Left renal cortex interstitium (tissue), 4 donors: ENCODE measurements around the gene PLEKHG4. TPM values are rescaled to one million over a fixed set of nuclear protein-coding genes. Genes with fewer than 3 reads are reported as not detected.
A peak's percentile ranks its signal among the peaks of the same experiment; 100 is the strongest.

Experiments
- DNase-seq, 4 donors: peaks; one replicate each; pipeline ENCODE4 v3.0.0-alpha.2; 2013; ENCODE audit warnings: low read depth in 4 of 4, low spot score in 2 of 4, missing footprints in 1 of 4
- polyA plus RNA-seq, 4 donors: library from polyadenylated mRNA; unstranded; fragments of 120-200 nt; gene quantifications; one replicate each; pipeline ENCODE4 v1.2.1, GENCODE V29; 2013; ENCODE audit not compliant: insufficient read length in 4 of 4

PLEKHG4 gene
- polyA plus RNA-seq, 4 donors = 10.4 to 22.6 (median 15.2) TPM

- no peak for DNase-seq
Measured at GRCh38 chr16:67284699-67285646, 5.6 kb downstream of the PLEKHG4 start.

- DNase-seq = no peak
Measured at GRCh38 chr16:67286441-67287235, 7.3 kb downstream of the PLEKHG4 start.

- DNase-seq = no peak
Measured at GRCh38 chr16:67287960-67288359, 8.6 kb downstream of the PLEKHG4 start.

DNA sequence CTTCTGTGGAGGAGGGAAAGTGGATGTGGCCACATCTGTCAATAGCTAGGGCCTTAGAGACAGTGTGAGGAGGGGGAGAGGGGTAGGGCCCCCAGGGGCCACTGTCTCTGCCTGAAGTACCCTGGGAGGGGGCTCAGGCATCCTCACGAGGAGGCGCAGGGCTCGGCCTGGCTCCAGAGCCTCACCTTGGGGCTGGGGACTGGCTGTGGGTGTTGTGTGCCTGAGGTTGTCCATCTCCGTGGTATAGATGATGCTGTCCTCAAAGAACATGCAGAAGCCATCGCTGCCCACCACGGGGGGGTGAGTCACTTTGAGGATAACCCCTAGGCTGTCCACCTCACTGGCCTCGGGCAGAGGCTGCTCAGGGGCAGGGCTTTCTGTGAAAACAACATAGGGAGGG, 12.1 kb downstream of the PLEKHG4 start:
- no peak for DNase-seq

- no peak for DNase-seq
Measured at GRCh38 chr16:67294171-67294757, 14.9 kb downstream of the PLEKHG4 start.

- no peak for DNase-seq
Measured at GRCh38 chr16:67294938-67295361, 15.6 kb downstream of the PLEKHG4 start.

DNA sequence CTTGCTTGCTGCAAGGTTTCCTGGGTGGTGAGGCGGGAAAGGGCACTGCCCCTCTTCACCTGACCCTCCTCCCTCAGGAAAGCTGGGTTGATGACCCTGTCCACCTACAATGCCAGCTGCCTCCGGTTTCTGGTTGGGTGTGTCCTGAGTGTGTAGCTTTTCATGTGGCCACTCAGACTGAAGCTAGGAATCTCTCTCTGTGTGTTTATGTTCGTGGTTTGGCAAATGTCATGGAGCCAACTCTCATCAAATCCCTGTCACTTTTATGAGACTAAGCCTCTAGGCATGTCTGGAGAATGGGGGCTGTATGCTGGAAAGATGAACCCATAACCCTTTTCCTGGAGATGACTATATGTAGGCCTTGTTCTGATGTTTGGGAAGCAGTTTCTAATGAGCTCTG, 17.1 kb downstream of the PLEKHG4 start:
- no peak for DNase-seq

- DNase-seq = no peak
Measured at GRCh38 chr16:67298277-67298676, 18.9 kb downstream of the PLEKHG4 start.

DNA sequence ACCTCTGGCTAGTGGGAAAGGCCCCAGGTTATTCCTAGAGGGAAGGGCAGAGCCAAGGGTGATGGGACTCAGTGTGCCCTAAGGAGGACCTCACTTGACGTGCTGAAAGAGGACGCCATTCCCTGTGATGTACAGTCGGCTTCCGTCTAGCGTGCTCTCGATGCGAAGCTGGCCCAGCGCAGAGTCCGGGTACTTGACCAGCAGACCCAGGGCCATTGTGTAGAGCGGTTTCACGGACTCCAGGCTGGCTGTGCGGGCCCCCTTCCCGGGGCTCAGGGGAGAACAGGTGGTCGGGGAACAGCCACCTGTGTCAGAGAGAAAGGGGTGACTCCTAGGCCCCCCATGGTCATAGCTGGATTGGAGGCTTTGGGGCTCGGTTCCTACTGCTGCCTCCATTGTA, 19.9 kb downstream of the PLEKHG4 start:
- no peak for DNase-seq

DNA sequence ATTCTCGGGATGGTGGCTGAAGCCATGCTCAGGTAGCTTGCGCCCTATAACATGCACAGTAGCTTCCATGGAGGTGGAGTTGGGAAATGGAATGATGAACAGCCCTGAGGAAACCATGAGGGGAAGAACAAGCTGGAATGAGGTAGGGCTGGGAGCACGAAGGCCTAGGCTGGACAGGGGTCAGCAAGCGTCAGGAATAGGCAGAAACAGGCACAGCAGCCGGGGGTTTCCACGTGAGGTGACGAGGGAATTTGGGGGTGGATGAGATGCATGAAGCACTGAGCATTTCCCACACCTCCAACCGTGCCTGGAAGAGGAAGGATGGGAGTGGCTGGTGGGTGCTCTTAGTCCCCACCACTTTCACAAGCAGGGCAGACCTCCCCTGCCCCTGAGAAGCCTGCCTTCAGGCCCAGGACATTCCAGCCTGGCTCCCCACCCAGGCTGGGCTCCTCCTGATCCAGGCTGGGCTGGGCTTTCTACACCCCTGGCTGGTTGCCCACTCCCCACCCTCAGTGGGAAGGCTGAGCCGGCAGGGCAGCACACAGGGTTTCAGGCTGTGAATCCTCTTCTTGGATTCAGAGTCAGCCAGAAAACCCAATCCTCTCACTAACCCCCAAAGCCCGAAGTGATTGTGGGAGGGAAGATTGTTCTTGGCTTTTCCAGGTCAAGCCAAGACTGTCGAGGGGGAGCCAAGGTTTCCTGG, 21.9 kb downstream of the PLEKHG4 start:
- no peak for DNase-seq

DNA sequence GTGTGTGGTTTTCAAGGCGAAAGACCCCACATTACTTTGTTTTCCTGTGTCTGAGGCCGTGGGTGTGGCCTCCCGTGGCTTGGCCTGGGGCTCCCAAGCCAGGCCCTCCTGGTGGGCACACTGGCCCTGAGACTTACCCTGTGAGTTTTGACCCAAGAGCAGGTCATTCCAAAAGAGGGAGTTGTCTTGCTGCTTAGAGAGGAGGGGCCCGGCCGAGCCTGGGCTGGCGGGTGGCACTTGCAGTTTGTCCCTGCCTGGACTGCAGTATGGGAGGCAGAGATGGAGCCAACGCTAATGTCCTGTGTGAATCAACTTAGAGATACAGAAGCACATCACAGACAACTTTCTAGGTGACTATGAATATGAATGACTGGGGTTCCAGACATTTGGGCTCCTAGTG, 22.7 kb downstream of the PLEKHG4 start:
- DNase-seq = no peak

DNA sequence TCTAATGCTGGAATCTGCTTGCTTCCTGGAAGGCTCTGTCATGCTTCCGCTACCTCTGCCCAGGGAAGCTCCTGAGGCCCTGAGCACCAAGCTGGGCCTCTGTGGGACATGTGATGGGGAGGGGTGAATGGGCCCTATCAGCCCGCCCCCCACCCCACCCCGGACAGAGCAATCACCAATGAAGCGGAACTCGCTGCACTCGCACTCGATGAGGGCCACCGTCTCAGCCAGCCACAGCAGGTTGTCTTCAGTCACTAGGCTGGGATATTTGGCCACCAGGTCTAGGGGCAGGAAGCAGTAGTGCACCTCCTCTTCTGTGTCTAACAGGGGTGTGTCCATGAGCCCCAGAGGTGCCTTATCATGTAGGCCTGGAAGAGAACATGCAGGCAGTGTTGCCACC, 23.6 kb downstream of the PLEKHG4 start:
- DNase-seq = no peak

DNA sequence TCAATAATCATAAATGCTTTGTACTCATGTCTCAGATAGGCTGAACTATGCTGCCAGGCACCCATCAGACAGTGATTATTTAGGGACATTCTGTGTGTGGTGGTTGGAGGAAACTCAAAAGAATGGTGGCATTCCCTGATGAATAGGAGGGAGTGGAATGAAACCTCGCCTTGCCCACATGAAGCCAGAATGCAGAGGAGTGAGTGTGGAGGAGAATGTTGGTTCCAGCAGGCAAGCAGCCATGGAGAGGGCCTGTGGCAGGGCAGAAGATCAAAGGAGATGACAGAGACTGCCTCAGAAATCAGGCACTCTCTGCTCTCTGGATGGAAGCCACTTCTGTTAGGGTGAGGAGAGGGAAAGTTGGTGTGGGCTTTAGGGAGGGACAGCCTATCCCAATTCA, 24.7 kb downstream of the PLEKHG4 start:
- DNase-seq = no peak

DNA sequence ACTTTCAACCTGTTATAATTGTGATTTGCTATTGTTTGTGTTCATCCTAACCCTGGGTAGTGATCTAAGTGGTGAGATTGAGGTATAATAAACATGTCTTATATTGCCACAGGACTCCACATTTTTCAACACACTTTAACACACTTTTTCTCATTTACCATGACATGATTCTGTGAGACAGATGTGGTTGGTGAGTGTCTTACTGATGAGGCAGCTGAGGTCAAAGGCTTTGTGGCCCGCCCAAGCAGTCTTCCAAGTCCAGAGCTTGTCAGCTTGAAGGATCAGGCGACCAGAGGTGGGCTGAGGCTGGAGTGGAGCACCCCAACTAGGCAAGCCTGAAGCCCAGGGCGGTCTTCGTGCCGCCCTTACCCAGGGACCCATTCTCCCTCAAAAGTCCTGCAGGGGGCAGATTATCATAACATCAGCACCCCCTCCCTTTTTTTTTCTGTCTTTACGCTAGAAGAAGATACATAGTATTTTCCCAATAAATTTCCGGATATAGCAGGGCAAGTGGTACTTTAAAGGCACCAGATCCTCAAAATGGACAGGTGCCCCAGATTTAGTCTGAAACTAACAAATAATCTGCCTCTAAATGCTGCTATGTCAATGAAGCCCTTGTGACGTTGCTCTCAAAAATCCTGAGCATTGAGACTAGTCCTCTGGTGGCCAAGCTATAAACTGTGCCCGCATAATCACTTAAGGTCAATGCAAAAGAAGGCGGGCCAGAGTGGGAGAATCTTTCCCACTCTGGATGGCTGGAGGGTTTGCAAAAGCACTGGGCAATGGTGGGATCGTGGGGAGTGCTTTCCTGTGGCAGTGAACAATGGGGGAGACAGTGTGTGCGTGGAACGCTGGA, 26.1 kb downstream of the PLEKHG4 start:
- DNase-seq = no peak

- DNase-seq = no peak
Measured at GRCh38 chr16:67310561-67310960, 31.2 kb downstream of the PLEKHG4 start.

DNA sequence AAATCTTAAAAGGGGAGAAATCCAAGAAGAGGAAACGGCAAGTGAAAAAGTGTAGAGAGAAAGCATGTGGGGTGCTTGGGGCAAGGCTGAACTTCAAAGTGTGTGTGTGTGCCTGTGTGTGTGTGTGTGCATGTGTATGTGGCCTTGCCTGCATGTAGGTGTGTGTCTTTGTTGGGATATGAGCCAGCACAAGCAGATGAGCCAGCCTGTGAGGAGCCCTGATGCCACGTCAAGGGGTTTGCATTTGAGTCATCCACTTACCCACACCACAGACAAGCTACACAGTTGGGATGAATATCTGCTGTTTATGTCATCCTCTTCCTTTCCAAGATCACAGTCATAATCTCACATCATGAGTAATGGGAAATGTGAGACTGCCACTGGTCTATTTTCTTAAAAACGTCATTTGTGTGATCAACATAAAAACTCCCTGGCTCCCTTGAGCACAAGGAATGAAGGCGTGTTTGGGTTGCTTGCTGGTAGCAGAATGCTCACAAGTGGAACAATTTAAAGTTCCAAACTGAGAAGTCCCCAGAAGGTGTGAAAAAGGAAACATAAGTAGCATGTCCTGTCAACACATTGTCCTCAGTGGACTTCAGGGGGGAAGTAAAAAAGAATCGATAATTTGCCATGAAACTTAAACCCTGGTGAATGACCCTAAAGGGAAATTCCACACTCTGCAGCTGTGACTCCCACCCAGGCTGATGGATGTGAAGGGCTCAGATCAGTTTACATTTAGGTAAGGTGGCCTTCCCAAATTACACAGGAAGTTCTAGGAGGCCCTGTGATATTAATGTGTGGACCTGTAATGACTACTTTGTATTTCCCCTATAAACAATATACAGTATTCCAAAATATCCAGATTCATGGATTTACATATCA, 32.5 kb downstream of the PLEKHG4 start:
- DNase-seq = peak in 1 of 4 donors; percentile 22

- DNase-seq = no peak
Measured at GRCh38 chr16:67312719-67313118, 33.4 kb downstream of the PLEKHG4 start.

DNA sequence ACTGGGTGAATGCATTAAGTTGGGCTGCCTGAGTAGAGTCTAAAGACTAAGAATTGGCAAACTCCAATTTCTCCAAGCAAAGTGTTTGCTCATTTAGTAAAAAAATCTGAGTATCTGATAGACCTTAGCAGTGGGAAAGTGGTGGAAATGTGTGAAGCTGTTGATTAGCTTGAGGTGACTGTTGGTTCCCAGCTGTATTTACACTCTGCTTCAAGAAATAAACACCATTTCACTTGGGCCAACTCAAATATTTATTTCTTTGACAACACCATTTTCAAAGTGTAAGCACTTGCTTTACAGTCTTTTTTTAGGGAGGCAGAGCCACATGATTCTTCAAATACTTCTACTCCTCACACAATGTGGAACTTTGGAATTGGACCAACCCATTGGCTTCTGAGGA, 38.5 kb downstream of the PLEKHG4 start:
- no peak for DNase-seq

- no peak for DNase-seq
Measured at GRCh38 chr16:67326115-67326471, 46.8 kb downstream of the PLEKHG4 start.
